T-helper 22 cell (primary cell): ENCODE results near the gene STK32C.

ENCODE experiments used
- DNase-seq: peaks from one replicate; pipeline ENCODE4 v3.0.0-alpha.2; 2020; ENCODE audit warnings: low read depth

The STK32C gene

DNA sequence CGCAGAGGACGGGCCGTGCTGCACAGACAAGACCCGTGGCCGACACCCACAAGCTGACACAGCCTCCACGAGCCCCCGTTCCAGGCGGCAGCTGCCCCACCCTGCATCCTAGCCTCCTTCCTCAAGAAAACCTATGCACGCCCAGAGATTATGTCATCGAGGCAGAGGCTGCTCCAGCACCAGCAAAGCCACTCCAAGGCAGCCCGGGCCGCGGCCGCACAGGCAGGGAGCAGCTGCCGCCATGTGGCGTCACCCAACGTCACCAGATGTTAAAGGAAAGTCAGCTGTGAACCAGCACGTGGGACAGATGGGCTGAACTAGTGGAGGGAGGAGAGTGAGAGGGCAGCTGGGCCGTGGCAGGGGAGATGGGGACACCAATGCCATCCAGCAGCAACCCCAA lies 59.8 kb downstream of the STK32C start:
- no peak for DNase-seq

DNA sequence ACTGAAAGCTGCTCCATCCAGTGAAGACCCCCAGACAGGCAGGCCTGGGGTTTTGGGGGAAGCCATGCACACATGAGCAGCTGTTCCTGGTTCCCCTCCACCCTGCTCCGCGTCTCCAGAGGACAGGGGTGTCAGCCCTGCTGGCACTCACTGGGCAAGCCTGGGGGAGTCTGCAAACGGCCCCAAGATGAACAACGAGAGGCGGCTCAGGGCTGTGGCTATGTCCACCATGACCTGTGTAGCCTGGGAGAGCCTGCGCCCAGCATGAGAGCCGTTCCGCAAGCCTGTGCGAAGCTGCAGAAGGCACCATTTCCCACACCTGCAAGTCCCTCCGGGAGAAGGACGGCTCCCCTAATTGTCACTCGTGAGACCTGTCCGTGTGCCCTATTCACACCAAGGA lies 61.5 kb downstream of the STK32C start:
- DNase-seq = no peak

DNA sequence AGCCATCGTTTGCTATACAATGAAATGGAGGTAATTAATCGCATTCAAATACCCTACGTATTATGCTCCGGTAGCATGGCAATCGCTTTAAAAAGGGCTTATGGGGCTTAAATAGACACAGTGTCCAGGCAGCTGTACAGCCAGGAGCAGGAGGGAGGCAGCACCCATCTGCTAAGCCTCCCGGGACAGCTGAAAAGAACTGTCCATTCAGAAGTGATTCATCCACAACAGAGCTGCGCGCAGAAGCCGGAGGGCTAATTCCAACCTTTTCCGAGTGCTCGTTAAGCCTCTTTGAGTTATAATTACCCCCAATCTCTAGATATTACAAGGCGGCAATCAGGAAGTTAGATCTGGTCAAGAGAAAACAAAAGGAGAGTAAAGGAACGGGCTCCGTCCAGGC lies 62.7 kb downstream of the STK32C start:
- DNase-seq = no peak

DNA sequence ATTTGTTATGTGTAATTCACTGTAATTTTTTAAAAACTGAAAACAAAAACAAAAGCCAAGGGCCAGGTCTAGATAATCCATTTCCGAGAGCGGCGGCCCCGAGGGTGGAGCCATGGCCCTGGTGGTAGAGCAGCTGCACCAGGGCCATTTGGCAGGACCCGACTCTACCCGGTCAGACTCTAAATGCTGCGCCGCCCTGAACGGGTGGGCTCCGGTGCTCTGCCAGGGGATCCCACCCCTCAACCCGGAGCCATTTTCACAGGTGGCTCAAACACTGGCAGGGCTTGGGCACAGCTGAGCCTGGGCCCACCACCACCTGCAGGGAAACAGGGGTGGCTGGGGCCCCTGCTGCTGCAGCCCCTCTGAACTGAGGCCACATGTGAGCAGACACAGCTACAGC lies 64.1 kb downstream of the STK32C start:
- DNase-seq = no peak

DNA sequence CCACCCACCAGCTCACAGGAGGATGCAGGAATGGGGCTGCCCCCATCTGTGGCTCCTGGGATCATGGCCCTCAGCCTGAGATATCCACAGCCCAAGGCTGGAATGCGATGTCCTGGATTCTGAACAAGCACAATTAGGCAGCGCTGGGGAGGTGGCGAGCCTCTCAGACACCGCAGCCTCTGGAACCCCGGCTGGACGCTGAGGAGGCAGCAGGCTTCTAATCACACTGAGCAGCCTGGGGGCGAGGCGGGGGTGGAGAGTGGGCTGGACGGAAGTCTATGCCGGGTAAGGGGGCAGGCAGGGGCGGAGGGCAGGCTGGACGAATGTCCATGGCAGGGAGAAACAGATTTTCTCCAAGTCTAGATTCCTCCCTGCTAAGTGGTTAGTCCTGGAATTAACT lies 64.6 kb downstream of the STK32C start:
- DNase-seq = no peak

DNA sequence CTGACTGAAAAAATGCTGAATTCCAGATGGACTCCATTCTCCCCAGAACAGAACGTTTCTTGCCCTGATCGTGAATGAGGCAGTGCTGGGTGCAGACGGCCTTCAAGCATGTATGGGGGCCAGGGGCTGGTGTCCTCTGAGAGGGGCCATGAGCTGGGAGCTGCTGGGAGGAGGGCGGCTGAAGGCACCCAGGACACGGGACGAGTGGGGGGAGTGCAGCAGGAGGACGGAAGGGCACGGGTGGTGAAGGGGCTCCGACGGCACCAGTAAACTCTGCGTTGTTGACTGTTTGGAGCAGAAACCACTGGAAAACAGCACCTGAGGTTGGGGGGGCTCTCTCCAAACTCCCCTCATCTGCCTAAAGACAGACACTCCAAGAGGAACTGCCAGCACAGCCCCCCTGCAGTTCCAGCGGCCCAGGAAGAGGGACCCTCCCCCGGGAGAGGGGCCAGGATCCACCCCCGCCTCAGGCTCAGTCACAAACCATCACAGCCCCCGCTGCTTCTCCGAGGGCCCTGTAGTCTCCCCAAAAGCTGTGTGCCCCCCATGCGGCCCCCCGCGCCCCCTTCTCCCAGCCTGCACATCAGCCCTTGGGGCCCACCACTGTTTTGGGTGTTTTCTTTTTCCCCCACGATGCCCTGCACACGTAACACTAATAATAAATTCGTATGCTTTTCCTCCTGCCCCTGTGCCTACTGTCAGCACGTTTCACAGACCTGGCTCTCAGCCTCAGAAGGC lies 65.5 kb downstream of the STK32C start:
- no peak for DNase-seq

DNA sequence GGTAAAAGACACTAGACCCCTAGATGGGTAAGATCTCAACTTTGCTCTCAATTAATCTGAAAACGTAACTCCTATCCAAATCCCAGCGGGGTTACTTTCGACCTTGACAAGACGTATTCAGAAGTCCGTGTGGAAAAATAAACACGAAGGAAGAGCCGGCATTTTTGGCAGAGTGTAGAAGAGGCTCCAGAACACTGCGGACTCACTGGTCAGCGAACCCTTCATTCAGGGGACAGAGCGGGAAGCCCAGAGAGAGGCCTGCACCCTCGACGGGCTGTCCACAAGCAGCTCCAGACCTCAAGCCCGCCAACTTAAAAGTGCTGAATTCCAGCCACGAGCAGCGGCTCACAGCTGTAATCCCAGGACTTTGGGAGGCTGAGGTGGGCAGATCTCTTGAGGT lies 66.3 kb downstream of the STK32C start:
- DNase-seq = no peak

DNA sequence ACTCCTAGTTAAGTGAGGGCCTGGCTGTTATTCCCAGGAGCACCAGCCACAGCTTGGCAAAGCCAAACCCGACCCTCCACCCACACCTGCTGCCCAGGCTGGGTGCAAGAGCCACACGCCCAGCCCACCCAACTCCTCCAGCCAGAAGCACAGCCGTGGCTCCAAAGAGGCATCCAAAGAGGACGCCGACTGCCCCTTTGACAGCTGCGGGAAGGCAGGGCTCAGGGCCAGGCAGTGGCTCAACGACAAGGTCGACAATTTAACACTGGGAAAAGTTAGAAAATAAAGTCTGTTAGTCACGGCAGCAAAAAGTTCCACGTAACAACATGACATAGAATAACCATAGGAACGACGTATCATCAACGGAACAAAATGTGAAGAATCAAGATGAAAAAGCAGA lies 66.7 kb downstream of the STK32C start:
- no peak for DNase-seq

DNA sequence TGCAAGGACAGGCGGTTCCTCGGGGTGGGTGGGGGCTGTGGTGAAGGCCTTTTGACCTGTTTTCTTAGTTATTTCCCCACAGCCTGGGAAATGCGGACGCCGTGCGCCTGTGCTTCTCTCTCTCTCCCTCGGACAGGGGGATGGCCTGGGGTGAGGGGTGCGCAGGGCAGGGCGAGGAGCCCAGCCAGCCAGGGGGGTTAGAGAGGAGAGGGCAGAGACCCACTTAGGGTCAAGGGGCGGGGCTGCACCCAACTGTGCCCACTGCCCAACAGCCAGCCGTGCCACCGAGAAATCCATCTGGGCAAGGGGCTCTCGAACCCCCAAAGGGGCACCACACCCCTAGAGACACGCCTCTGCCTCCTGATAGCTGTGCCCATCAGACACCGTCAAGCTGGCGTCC lies 67.2 kb downstream of the STK32C start:
- no peak for DNase-seq

DNA sequence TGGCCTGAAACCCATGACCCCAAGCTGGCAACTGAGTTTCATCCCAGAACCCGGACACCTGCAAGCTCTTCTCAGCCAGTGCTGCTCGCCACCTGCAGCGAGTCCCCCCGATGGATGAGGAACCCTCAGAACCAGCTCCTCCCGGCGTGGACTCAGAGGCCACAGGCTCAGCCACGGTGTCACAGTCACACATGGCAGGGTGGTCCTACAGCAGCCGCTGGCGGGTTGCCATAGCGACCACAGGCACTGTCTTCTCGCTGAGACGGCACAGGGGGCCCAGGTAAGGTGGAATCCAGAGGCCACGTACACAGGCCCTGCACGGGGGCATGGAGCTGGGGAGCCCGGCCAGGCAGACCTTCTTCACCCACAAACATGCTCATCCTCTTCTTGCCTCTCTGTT lies 67.6 kb downstream of the STK32C start:
- no peak for DNase-seq

DNA sequence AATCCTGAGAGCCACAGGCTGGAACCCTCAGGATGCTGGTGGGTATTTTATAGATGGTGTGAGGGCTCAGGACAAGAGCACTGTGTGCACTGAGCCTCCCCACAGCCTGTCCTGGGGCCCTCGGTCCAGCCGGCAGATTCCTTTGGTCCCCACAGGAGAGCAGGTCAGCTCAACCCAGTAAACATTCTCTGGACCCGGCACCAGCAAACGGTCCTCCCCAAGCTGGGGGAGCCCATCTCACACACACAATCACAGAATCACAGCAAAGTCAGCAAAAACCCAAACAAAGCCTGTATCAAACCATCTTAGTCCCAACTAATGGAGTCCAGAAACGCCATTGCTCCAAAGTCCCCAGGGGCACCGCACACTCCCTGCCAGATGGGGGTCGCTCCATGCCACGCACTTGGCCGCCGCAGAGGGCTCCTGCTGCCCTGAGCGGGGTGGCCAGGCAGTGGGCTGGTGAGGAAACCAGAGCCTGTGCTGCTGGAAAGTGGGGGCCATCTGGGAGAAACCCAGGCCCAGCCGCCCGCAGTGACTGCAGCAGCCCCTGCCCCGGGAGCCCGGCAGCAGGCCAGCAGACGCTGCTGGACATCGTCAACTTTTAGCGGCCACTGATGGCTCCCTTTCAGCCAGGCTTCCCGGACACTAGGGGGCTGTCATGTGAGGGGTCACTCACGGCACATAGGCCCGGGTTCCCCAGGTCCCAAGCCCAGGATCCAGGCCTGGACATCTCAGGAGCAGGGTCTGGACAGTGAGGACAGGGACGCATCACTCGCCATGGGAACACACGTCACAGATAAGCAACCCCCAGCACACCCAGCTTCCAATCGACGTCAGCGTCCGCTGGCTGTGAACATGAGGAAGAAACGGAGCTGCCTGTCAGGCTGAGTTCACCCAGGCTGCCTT lies 68.4 kb downstream of the STK32C start:
- DNase-seq = no peak

DNA sequence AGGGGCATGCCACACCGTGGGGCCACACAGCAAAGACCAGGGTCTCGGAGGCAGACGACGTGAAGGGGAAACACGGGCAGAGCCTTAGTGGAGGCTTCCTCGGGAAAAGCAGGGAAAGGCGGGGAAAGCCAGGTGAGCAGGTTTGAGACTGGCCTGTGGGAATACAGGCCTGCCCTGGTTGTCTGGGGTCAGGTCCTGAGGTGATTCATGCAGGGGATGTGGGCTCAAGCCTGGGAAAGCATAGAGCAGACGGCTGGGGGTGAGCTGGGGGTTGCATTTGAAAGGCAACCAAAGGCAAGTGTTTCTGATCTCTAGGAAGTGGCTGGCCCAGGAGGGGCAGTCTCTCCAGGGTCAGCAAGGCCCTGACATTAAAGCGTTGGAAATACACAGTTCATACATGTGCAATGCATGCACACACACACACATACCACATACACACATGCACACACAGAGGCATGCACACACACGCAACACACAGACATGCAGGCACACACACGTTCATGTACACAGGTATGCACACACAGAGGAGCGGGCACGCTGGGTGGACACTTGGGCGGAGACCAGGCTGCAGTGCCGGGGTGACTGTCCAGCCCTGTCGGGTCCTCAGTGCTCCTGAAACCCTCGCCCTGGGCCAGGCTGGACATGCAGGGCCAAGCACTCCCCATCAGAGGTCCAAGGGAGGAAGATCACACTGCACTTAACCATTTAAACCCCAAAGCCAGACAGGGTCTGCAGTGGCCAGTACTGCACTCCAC lies 69.2 kb downstream of the STK32C start:
- no peak for DNase-seq

DNA sequence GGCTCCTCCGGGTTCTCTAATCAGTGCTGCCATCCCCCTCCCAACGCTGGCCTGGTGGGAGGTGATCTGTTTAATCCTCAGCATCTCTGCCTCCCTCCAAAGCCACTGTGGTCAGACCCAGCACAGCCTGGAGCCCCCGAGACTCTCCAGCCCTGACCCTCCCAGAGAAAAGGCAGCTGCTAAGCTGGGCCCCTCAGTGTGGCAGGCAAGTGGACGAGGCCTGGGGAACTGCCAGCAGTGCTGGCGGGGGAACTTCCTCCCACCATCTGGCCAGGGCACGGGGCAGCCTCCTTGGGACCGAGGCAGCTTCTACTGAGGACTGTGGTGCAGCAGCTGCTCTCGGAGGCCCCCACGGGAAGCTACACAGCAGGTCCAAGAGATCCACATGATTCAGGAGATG lies 69.9 kb downstream of the STK32C start:
- no peak for DNase-seq

DNA sequence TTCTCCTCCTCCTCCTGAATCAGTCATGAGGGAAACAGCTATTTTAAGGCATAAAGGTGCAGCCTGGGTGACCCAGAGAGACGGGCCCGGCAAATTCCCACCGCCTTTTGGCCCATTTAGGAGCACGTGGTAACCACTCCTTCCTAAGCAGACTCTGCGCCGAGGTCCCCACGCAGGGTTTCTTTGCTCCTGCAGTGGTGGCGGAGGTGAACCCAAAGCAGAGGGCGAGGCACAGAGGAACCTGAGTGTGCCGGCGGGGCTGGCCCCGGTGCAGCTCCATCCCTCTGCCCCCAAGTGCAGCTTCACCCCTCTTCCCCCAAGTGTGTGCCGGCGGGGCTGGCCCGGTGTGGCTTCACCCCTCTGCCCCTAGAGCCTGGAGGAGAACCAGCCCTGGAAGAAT lies 70.4 kb downstream of the STK32C start:
- no peak for DNase-seq

DNA sequence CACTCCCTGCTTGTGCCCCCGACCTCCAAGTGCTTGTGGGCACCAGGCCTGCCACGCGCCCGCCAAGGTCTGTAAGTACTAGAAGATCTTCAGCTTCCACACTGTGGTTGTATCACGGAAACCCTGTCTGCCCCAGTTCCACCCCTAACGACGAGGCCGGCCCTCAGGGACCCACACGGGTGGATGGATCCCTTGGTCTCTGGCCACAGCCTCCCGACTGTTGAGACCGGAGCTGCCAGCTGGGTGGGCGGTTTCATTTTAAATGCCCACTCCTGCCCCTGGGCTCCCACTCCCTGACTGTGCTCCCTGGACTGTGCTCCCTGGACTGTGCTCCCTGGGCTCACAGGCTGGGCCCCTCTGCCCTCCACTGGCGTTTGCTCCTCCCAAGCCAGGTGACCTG lies 70.9 kb downstream of the STK32C start:
- no peak for DNase-seq

DNA sequence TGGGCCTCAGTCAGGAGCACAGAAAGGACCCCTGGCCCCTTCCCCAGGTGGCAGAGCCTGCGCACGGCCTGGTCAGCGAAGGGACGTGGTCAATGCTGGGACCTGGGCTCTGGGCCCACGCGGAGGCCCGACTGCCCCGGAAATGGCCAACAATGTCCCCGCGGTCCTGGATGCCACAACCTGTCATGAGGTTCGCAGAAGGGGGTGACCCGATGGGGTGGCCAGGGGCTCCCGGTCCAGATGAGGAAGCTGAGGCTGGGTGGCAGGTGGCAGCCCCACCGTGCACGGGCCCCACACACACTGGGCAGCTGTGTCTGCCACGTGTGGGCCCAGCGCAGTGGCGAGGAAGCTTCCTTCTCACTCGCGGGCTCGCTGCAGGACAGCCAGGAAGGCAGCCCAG lies 71.6 kb downstream of the STK32C start:
- no peak for DNase-seq

DNA sequence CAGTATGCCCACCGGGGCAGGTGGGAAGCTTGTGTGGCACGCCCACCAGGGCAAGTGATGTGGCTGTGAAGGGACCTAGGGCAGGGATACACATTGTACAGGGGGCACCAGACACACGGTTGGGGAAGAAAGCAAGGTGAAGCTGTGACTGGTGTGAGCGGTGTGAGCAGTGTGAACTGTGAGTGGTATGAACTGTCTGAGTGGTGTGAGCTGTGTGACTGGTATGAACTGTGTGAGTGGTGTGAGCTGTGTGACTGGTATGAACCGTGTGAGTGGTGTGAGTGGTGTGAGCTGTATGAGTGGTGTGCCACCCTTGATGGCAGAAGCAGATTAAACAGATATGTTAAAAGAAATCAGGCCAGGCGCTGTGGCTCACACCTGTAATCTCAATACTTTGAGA lies 72.9 kb downstream of the STK32C start:
- DNase-seq = no peak

DNA sequence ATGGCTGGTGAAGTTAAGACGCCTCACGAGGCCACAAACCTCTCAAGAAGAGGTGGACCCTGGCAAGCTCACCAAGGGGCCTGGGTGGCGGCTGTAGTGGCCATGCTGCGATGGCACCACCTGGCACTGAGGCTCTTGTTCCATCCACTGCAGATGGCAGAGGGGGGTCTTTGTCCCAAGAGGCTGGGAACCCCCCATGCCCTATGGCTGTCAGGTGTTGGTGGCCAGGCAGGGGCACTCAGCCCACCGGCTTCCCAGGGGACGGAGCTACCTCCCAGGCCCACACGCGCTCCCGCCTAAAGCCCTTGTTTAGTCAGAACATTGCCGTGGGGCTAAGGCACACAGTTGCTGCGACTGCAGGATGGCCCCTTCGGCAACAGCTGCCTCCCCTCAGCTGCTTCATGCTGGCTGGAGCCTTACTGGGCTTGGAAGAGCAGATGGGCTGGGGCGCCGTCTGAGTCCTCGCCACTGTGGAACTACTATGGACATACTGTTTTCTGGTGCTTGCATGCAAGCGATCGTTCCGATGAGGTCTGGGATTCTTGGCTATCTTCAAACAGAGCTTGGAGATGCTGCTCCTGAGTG lies 74.2 kb downstream of the STK32C start:
- no peak for DNase-seq

DNA sequence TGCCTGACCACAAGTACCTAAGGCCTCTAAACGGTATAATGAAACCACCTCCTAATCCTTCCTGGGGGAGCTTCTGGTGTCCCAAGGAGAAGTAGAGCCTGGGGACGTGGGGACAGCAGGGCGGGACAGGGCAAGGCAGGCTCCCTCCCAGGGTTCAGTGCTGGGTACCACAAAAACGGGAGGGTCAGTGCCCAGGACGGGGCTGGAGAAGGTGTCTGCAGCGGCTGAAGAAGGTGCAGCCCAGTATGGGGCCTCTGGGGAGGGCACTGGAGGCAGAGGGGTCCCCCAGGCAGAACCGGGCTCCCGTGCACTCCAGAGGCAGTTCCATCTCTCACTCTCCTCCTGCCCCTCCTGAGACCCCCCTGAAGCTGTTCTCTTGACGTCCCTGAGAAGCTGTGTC lies 74.8 kb downstream of the STK32C start:
- DNase-seq = no peak

DNA sequence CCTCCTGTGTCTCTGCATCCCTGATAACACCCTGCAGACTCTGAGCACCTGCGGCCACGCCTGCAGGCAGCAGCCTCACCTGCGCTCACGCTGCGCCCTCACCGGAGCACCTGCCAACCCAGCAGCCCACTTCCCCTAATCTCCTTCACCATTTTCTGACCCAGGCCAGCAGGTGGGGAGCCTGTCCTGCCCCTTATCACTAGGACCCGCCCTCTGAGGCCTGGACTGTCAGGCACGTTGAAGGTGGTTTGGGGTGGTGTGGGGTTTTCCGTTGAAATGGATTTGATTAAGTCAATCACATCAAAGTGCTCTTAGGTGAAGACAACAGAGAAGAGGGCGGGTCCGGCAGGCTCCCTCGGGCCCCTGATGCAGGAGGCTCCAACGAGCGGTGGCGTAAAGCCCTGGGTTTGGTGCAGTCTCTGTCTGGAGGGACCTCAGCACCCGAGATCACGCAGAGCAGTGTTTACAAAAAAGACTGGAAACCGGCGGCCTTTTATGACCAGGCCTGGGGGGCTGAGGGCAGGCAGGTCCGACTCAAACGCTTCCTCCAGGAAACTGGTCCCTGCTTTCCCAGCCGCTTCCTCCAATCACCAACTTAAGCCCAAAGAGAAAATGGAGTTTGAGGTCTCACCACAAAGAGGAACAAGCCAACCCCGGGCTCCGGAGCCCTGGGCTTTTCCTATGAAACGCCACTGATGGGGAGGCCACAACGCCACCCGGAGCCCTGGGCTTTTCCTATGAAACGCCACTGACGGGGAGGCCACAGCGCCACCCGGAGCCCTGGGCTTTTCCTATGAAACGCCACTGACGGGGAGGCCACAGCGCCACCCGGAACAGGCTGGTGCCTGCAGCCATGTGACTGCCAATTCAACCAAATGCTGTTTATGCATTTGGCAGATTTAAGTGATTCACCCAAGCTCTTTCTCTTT lies 75.5 kb downstream of the STK32C start:
- DNase-seq = no peak

DNA sequence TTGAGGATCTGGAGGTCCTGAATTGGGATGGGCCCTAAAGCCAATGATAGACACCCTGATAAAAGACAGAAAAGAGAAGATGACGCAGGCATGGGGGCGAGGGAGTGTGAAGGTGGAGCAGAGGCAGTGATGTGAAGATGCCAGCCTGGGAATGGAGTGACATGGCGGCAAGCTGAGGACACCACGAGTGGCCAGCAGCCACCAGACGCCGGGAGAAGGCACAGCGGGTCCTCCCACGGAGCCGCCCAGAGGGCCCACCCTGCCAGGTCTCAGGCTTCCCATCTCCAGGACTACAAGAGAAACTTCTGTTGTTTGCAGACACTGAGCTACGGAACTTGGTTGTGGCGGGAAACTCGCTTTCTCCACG lies 76.1 kb downstream of the STK32C start:
- no peak for DNase-seq
